Iris pigment epithelial cell (primary cell): ENCODE results near the gene PHF20.
"Not testable (repeated sequence)": the region's sequence is repeated elsewhere in the genome, so short reads cannot be mapped to it uniquely, and the experiment has no call there.

Experiments
- DNase-seq: peaks from one replicate; pipeline ENCODE4 v3.0.0-alpha.2; 2011; ENCODE audit warnings: low read depth

The PHF20 gene

DNA sequence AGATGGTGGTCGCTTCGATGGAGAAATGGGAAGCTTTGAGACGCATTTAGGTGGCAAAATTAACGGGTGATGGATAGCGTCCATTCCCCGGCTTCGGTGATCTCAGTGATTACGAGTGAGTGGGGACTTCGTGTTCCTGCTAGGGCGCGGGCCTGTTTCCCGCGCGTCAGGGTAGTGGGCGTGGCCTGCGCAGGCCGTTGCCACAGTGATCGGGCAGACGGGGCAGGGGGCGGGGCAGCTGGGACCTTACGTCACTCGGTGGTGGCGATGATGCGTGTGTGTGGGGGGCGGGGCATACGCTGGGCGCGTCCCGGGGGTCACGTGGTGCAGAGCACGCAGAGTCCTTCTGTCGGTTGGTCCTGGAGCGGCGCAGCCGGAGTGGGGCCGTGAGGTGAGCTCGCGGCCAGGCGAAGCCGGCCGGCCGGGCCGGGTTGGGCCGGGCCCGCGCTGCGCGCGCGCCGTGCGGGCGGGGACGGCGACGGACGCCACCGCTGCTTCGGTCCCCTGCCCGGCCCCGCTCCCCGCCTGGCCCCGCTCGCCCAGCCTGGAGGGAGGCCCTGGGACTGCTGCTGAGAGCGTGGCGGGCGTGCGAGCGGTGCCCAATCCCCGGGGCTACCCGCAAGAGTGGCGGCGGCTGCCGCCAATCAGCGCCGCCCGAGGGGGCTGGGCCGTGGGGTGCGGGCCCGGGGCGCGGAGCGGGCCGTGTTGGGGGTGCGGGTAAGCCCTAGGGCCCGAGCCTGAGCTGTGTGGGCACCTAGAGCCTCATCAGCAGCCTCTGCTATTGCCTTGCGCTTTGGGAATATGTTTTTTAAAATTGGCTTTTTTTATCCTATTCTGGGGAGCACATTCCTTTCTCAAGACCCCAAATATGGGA, at the start of gene PHF20:
PHF20 (plus strand) TSS at position 327 of the 874 bp plus-strand sequence. CDS start 29,508 bp downstream, outside the sequence.
- DNase-seq: peak; percentile 96

GRCh38 chr20:35723275-35723639, 48.6 kb upstream of the PHF20 start:
- not testable (repeated sequence) for DNase-seq

DNA sequence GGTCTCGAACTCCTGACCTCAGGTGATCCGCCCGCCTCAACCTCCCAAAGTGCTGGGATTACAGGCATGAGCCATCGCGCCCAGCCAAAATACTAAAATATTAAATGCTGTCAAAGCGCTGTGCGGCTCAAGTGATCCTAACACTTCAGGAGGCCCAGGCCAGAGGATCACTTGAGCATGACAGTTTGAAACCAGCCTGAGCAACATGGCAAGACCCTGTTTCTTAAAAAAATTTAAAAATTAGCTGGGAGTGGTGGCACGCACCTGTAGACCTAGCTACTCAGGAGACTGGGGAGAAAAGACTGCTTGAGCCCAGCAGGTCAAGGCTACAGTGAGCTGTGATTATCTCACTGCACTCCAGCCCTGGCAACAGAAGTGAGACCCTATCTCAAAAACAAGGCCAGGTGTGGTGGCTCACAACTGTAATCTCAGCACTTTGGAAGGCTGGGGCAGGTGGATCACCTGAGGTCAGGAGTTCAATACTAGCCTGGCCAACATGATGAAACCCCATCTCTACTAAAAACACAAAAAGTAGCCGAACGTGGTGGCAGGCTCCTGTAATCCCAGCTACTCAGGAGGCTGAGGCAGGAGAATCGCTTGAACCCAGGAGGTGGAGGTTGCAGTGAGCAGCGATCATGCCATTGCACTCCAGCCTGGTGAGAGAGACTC, 48.0 kb upstream of the PHF20 start:
- DNase-seq: not testable (repeated sequence)

DNA sequence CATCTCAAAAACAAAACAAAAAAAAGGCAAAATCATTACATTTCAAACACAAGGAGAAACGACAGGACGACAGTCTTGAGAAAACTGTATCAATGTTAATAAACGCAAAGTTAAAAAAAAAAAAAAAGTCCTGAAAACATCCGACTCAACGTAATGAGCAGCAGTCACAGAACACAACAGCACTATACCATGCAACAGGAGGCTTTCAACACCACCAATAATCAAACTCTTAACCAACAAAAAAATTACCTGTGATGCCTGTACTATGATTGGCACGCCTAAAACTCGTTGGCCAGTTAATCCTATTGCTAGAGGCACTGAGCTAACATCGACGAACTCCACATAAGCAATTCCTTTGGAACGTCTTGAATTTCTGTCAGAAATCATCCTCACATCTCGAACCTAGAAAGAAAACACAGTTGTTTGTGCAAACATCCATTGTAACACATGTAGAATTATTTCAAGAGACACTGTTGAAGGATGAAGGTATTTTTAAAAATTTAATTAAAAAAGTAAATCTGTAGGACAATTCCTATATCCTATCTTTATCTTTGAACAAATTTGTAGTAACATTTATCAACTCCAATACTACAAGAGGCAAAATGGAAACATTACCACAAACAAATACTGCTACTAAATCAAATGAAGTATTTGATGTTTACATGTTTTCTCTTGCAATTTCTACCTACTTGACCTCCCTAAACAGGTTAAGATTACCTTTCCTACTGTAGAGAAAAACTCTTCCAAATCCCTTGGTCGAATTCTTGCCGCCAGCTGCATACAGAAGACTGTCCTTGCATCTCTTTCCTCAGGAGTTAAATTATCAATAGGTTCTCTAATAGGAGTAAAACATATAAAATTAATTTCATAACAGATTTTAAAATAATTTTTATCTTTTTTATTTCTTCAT, 47.2 kb upstream of the PHF20 start:
- DNase-seq: no peak

DNA sequence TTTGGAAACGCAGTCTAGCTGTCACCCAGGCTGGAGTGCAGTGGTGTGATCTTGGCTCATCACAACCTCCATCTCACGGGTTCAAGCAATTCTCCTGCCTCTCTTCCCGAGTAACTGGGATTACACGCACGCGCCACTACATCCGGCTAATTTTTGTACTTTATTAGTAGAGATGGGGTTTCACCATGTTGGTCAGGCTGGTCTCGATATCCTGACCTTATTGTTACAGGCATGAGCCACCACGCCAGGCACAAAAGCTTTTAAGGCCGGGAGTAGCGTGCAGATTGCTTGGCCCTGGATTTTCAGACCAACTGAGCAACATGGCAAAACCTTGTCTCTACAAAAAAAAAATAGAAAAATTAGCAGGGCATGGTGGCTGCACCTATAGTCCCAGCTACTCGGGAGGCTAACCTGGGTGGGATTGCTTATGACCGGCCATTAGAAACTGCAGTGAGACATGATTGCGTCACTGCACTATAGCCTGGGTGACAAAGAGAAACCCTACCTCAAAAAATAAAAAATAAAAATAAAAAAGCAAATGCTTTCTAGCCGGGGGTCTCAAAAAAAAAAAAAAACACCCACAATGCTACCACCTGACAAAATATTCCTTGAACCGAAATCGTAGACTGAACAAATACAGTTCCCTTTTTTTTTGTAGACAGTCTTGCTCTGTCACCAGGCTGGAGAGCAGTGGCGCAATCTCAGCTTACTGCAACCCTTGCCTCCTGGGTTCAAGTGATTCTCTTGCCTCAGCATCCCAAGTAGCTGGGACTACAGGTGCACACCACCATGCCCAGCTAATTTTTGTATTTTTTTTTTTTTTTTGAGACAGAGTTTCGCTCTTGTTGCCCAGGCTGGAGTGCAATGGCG, 44.7 kb upstream of the PHF20 start:
- no peak for DNase-seq

DNA sequence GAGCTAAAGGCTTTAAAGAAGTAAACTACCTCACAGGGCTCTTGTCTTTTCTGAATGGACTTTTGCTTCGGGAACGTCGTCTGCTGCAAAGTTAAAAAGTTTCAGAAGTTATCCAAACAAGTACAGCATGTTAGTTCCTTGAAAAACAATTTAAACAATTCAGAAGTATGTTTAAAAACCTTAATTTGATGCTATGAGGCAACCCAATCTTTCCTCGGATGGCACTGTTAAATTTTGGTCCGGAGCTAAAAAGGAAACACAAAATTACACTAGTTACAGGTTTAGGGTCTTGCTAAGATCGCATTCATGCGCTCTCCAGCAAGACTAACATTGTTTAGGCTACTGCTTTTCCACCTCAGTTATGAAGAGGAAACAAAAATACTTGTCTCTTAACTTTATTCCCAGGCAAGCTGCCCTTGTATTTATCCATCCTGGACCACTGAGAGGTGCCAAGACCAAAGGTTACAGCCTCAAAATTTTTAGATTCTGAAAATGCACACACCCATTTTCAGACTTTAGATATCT, 42.5 kb upstream of the PHF20 start:
- DNase-seq: no peak

DNA sequence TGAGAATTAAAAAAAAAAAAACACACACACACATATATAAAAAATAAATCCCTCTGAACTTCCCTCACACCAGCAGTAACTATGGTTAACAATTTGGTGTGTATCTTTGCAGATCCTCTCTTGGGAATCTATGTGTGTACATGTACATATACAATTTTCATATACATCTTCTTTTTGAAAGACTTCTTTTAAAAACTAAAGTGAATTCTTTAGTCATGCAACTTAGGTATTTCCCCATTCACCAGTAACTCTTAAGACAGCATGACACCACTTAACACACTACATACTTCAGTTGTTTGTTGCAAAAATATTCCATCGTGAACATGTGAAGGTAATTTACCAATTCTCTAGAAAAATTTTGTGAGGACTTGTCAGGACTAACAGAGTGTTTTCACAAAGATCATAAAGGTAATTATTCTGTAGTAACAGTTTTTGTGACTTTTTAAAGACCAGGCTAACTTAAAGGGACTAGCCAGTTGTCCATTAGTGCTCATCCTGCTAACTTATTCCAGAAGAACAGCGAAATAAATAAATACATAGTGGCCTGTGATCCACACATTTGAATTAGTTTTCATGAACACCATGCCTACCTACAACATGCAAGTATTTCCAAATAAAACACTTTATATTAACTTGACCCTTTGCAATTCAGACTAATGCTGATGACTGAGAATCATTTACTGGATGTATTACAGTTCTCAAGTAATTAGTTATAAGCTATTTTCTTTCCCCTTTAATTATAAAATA, 41.8 kb upstream of the PHF20 start:
- DNase-seq: no peak

- no peak for DNase-seq
These were observed 41.0 kb upstream of the PHF20 start for GRCh38 chr20:35730583-35731468.

DNA sequence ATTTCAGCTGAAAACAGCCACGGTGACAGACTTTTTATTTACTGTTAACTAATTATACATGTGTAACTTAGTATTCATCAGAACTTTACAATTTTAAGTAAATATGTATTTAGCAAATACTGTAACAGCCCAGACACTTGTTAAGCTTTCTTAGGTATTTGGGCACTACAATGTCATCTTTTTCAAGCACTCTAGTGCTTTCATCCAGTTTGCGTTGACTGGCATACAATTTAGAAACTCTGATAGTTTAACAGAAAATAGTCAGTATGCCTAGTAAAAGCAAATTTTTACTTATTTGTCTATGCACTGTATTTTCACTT, 40.4 kb upstream of the PHF20 start:
- DNase-seq: no peak

- no peak for DNase-seq
These were observed 39.8 kb upstream of the PHF20 start for GRCh38 chr20:35731862-35732643.

DNA sequence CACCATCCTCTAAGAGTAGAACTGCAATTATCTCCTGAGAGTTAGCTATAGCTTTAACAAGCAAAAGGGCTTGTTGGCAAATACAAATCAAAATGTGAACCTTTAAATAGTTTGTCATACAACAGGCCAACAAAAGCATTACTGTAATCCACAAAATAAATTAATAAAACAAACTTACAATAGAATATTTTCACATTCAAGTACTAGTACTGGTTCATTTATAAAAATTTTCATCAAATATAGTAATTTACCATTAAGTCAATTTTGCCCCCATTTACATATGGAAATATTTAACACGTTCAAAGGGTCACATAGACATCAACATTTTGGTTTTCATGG, 39.2 kb upstream of the PHF20 start:
- DNase-seq: no peak

- DNase-seq: no peak
These were observed 37.4 kb upstream of the PHF20 start for GRCh38 chr20:35734374-35734773.

DNA sequence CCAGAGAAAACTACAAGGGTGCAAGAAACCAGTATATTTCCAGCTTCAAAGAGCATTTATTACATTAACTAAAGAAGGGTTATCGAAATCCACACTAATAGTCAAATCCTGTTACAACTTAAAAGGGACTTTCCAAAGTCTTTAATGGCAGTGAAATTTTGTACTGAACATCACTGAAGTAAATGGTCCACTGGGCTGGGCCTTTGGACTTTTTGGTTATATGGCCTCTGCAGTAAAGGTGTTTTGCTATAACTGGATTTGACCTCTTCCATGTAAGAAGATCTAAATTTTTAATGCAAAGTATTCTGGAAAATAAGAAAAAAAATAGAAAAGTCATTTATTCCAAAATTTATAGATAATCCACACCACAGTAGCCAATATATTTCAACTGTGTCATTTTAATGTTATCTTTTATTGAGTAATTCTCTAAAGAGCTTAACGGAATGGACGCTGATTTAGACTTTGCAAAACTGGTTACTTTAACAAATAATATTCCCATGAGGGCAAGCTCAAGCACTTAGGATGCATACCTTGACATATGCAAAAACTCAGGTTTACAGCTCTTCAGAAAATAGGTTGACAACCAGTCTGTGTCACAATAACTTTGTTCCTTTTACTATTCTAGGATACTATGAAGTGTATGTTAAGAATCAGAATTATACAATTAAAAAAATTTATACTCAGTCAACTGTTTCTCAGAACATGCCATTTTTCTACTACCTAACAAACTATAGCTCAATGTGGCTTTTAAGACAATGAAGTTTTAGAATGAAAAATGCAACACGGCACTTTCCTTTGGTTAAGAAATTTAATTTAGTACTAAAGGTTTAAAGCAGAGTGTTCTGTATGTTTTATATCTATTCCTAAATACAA, 36.8 kb upstream of the PHF20 start:
- no peak for DNase-seq

DNA sequence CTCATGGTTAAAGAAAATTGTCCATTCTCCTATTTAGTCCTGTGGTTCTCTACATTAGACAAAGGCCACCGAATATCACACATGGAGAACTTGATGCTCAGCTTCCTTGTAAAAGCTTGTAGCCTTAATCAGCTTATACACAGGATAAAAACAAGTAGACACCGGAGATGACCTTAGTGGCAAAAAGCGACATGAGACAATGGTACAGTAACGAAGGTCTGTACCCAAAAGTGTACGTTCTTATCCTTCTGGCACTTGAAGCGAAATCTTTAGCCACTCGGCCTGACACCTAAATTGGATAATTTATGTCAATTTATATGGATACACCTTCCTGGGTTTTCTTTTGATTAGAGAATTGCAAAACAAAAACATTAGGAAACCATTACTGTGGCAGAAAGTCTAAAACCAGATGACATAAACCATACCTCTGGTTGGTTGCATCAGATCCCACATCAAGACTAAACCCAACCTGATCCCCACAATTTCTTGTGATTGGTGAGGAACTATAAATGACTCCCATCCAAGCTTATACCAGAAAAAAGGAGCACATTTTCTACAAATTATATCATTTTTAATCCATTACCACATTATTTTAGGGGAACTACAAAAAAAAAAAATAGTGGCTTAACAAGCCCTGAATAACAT, 35.9 kb upstream of the PHF20 start:
- no peak for DNase-seq

- no peak for DNase-seq
These were observed 33.9 kb upstream of the PHF20 start for GRCh38 chr20:35737865-35738333.

DNA sequence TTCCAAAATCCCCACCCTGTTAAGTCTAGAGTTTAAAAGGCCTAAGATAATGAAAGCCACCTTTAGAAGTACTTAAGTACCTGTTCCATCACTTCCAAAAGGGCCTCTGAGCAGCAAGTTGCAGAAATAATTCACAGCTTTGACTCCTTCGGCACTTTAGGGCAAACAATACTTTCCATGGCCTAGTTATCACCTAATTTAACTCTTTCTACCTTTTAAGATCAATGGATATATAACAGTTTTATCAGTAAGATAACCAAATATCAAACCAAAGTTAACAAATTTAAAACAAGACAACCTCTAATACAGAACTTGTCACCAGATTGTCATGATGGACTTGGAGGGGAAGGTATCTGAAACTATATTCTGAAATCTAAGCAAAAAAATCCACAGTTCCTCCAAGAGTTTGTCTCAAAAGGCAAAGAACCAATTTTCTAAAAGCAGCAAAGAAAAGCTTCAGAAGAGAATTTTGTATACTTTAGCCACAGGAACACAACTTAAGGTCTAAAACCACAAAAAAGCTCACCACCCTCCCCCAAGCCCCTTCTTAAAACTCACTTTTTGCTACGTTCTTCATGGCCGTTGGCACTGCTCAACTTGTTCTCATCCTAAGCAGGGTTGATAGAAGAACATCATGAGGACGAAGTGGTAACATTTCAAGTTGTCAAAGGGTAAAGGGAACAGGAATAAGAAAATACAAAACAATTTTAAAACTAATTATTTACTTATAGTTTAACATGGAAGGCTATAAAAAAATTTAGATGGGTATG, 33.2 kb upstream of the PHF20 start:
- DNase-seq: no peak
